H1 (cell line): ENCODE results near the gene MAPKAP1. TPM values are rescaled to one million over a fixed set of nuclear protein-coding genes. Genes with fewer than 3 reads are reported as not detected.

Source experiments
- CTCF ChIA-PET: fragments of 300-600 bp; sonication (Branson Sonifier 250); formaldehyde crosslinking; loops from one replicate; lab custom pipeline; 2021; ENCODE audit not compliant: partially characterized antibody; lab: Charles Lee
- POLR2A ChIA-PET: fragments of 300-600 bp; sonication (Branson Sonifier 250); formaldehyde crosslinking; loops from one replicate; lab custom pipeline; 2021; ENCODE audit warnings: inconsistent platforms; ENCODE audit not compliant: partially characterized antibody; lab: Charles Lee
- DNase-seq, 2 experiments: peaks; one replicate each; pipeline versions ENCODE4 v3.0.0 to v3.0.0-alpha.2; 2010 to 2022; ENCODE audit warnings: low spot score in 2 of 2, low read depth in 1 of 2, mixed read lengths in 1 of 2
- FAIRE-seq: peaks from 2 replicates; lab custom pipeline; 2011; peaks lifted over from hg19 to GRCh38; lab: Jason Lieb, UNC
- H2AFZ ChIP-seq: 2 replicates; pipeline ENCODE4 v1.8.1; 2012; ENCODE audit warnings: low read length, inconsistent platforms
- H2AK5ac ChIP-seq: 2 replicates; pipeline ENCODE4 v1.6.1; 2013; ENCODE audit warnings: low read depth, low read length
- H2BK120ac ChIP-seq: replicated peaks from 2 replicates; pipeline ENCODE3; 2013; ENCODE audit warnings: low read depth, low read length, inconsistent platforms
- H2BK12ac ChIP-seq: 2 replicates; pipeline ENCODE4 v1.6.1; 2013; ENCODE audit warnings: low read depth, low read length
- H2BK15ac ChIP-seq: 2 replicates; pipeline ENCODE4 v1.6.1; 2013; ENCODE audit warnings: low read length
- H2BK20ac ChIP-seq: 2 replicates; pipeline ENCODE4 v1.6.1; 2013; ENCODE audit warnings: low read length
- H2BK5ac ChIP-seq: 2 replicates; pipeline ENCODE4 v1.6.1; 2013; ENCODE audit warnings: low read depth, low read length
- H3K14ac ChIP-seq: 2 replicates; pipeline ENCODE4 v1.6.1; 2013; ENCODE audit warnings: inconsistent platforms; ENCODE audit not compliant: insufficient read length
- H3K18ac ChIP-seq: 2 replicates; pipeline ENCODE4 v1.6.1; 2013; ENCODE audit warnings: low read length; ENCODE audit errors: extremely low read depth
- H3K23ac ChIP-seq: 2 replicates; pipeline ENCODE4 v1.6.1; 2013; ENCODE audit warnings: inconsistent platforms; ENCODE audit not compliant: insufficient read length
- H3K23me2 ChIP-seq: 2 replicates; pipeline ENCODE4 v1.6.1; 2013; ENCODE audit warnings: low read depth, low read length
- H3K27ac ChIP-seq: 2 replicates; pipeline ENCODE4 v1.6.1; 2011; ENCODE audit warnings: low read depth, low read length, inconsistent platforms
- H3K27me3 ChIP-seq, 4 experiments: replicated peaks in 1 of 4; 1 replicate in 1 of 4; 2 replicates in 3 of 4; pipeline versions ENCODE4 v1.6.1 to v1.8.1; 2011 to 2013; ENCODE audit warnings: low read length in 3 of 4, mild to moderate bottlenecking in 3 of 4, inconsistent platforms in 2 of 4, mixed read lengths in 2 of 4, moderate library complexity in 1 of 4; ENCODE audit not compliant: control insufficient read depth in 3 of 4, insufficient read depth in 3 of 4; ENCODE audit errors: extremely low read depth in 1 of 4
- H3K36me3 ChIP-seq, 4 experiments: 2 replicates each; pipeline versions ENCODE4 v1.6.1 to v1.8.1; 2011 to 2013; ENCODE audit warnings: mild to moderate bottlenecking in 4 of 4, low read length in 3 of 4, moderate library complexity in 2 of 4, control low read depth in 1 of 4, inconsistent platforms in 1 of 4; ENCODE audit not compliant: insufficient read depth in 4 of 4, control insufficient read depth in 2 of 4
- H3K4ac ChIP-seq: replicated peaks from 2 replicates; pipeline ENCODE3; 2013; ENCODE audit warnings: low read length, low read depth, mixed read lengths, inconsistent platforms; ENCODE audit not compliant: insufficient read length
- H3K4me1 ChIP-seq, 4 experiments: replicated peaks in 1 of 4; 1 replicate in 1 of 4; 2 replicates in 3 of 4; pipeline versions ENCODE4 v1.6.1 to v1.8.1; 2011 to 2013; ENCODE audit warnings: low read length in 3 of 4, inconsistent platforms in 2 of 4, mixed read lengths in 1 of 4; ENCODE audit not compliant: insufficient read depth in 4 of 4, control insufficient read depth in 3 of 4
- H3K4me2 ChIP-seq, 2 experiments: 2 replicates each; pipeline versions ENCODE4 v1.6.1 to v1.8.1; 2011 to 2013; ENCODE audit warnings: low read depth in 2 of 2, low read length in 2 of 2, control low read depth in 1 of 2, inconsistent platforms in 1 of 2, mild to moderate bottlenecking in 1 of 2; ENCODE audit not compliant: insufficient read depth in 1 of 2
- H3K4me3 ChIP-seq, 4 experiments: fragments of 200-600, 300-600 bp in 1 of 4; sonication (generic), shearing (Covaris generic), sonication (Bioruptor Twin) in 1 of 4; 2 replicates each; pipeline versions ENCODE4 v1.5.1 to v1.8.1; 2011 to 2016; ENCODE audit warnings: low read length in 4 of 4, low read depth in 3 of 4, control low read depth in 2 of 4, inconsistent platforms in 2 of 4, mild to moderate bottlenecking in 2 of 4, mixed read lengths in 1 of 4, moderate library complexity in 1 of 4; ENCODE audit not compliant: insufficient read depth in 2 of 4; ENCODE audit errors: extremely low read depth in 1 of 4
- H3K56ac ChIP-seq: replicated peaks from 2 replicates; pipeline ENCODE3; 2013; ENCODE audit warnings: low read depth, mild to moderate bottlenecking, mixed read lengths, low read length, inconsistent platforms; ENCODE audit not compliant: insufficient read length
- H3K79me1 ChIP-seq: 2 replicates; pipeline ENCODE4 v1.6.1; 2013; ENCODE audit warnings: low read depth, low read length, control low read depth
- H3K79me2 ChIP-seq, 2 experiments: 2 replicates each; pipeline versions ENCODE4 v1.6.1 to v1.8.1; 2012 to 2013; ENCODE audit warnings: low read length in 2 of 2, mild to moderate bottlenecking in 2 of 2, inconsistent platforms in 1 of 2; ENCODE audit not compliant: insufficient read depth in 2 of 2, control insufficient read depth in 1 of 2
- H3K9ac ChIP-seq, 4 experiments: replicated peaks in 1 of 4; 1 replicate in 1 of 4; 2 replicates in 3 of 4; pipeline versions ENCODE4 v1.6.1 to v1.8.1; 2011 to 2013; ENCODE audit warnings: low read depth in 3 of 4, low read length in 3 of 4, control low read depth in 2 of 4, mild to moderate bottlenecking in 2 of 4, moderate library complexity in 2 of 4, inconsistent platforms in 1 of 4; ENCODE audit errors: extremely low read depth in 1 of 4
- H3K9me3 ChIP-seq, 2 experiments: 2 replicates each; pipeline versions ENCODE4 v1.6.1 to v1.8.1; 2012 to 2013; ENCODE audit warnings: mild to moderate bottlenecking in 2 of 2, moderate library complexity in 2 of 2, control low read depth in 1 of 2, inconsistent platforms in 1 of 2, low read depth in 1 of 2, low read length in 1 of 2, mixed read lengths in 1 of 2; ENCODE audit not compliant: insufficient read depth in 2 of 2
- H4K20me1 ChIP-seq, 2 experiments: replicated peaks in 1 of 2; 2 replicates each; pipeline versions ENCODE3 to v1.8.1; 2011 to 2013; ENCODE audit warnings: inconsistent platforms in 2 of 2, low read length in 2 of 2, mild to moderate bottlenecking in 1 of 2; ENCODE audit not compliant: insufficient read depth in 2 of 2, control insufficient read depth in 1 of 2
- H4K5ac ChIP-seq: 2 replicates; pipeline ENCODE4 v1.6.1; 2013; ENCODE audit warnings: low read length, low read depth, mixed read lengths, inconsistent platforms; ENCODE audit not compliant: insufficient read length
- H4K8ac ChIP-seq: 2 replicates; pipeline ENCODE4 v1.8.0; 2013; ENCODE audit warnings: mild to moderate bottlenecking, moderate library complexity, low read length, inconsistent platforms; ENCODE audit not compliant: insufficient read depth; ENCODE audit errors: extremely low read depth
- H4K91ac ChIP-seq: replicated peaks from 2 replicates; pipeline ENCODE3; 2013; ENCODE audit warnings: low read length, mixed read lengths, inconsistent platforms; ENCODE audit not compliant: insufficient read length
- ASH2L ChIP-seq: fragments of 200-600, 300-600 bp; sonication (generic); IDR thresholded peaks from one replicate; pipeline ENCODE4 v1.7.1; 2017; ENCODE audit warnings: low read length
- CBX8 ChIP-seq: fragments of 300-800, 300-1000 bp; sonication (generic); IDR thresholded peaks from 2 replicates; pipeline ENCODE4 v1.7.1; 2016; ENCODE audit warnings: low read depth, low read length, borderline replicate concordance
- CREB1 ChIP-seq: IDR thresholded peaks from 2 replicates; pipeline ENCODE4 v1.6.1; 2012; ENCODE audit warnings: inconsistent platforms
- CTBP2 ChIP-seq: IDR thresholded peaks from 2 replicates; pipeline ENCODE4 v1.7.0; 2011; ENCODE audit warnings: borderline replicate concordance, mild to moderate bottlenecking, moderate library complexity, mixed read lengths, low read length; ENCODE audit not compliant: insufficient read depth, insufficient read length
- E2F6 ChIP-seq: IDR thresholded peaks from 2 replicates; pipeline ENCODE4 v1.6.1; 2012; ENCODE audit warnings: inconsistent platforms
- KDM1A ChIP-seq: fragments of 200-600, 300-600 bp; sonication (generic); IDR thresholded peaks from 2 replicates; pipeline ENCODE4 v1.7.1; 2016; ENCODE audit warnings: mild to moderate bottlenecking, low read length, borderline replicate concordance
- MAFK ChIP-seq: IDR thresholded peaks from 2 replicates; pipeline ENCODE4 v1.6.1; 2012; ENCODE audit warnings: low read depth, mild to moderate bottlenecking, improper control_type of control experiment, low read length
- PHF8 ChIP-seq: fragments of 200-600 bp; sonication (generic); conservative IDR thresholded peaks from 2 replicates; pipeline ENCODE4 v1.7.1; 2012; ENCODE audit warnings: low read depth, mild to moderate bottlenecking, inconsistent platforms, low read length, moderate library complexity
- POLR2AphosphoS5 ChIP-seq: IDR thresholded peaks from 2 replicates; pipeline ENCODE4 v1.6.1; 2011; ENCODE audit warnings: low read depth, low read length
- RNF2 ChIP-seq: fragments of 200-900, 300-1000 bp; sonication (generic); IDR thresholded peaks from 2 replicates; pipeline ENCODE4 v1.7.1; 2016; ENCODE audit warnings: borderline replicate concordance, low read depth, mild to moderate bottlenecking, antibody characterized with exemption, low read length; ENCODE audit not compliant: poor library complexity, severe bottlenecking; ENCODE audit errors: missing control alignments
- SIRT6 ChIP-seq: IDR thresholded peaks from one replicate; pipeline ENCODE4 v1.7.1; 2012; ENCODE audit warnings: low read length, inconsistent platforms
- SP4 ChIP-seq: IDR thresholded peaks from 2 replicates; pipeline ENCODE4 v1.6.1; 2012; ENCODE audit warnings: low read length, inconsistent platforms
- TAF7 ChIP-seq: optimal IDR thresholded peaks from 2 replicates; pipeline ENCODE3; 2011; ENCODE audit warnings: low read depth, mild to moderate bottlenecking, inconsistent platforms, low read length, moderate library complexity, borderline replicate concordance
- YY1 ChIP-seq: IDR thresholded peaks from 2 replicates; pipeline ENCODE4 v1.6.1; 2011; ENCODE audit warnings: low read depth, mild to moderate bottlenecking, low read length
- WGBS, 2 experiments: shearing (Covaris generic) in 1 of 2; methylation state at CpG; one replicate each; pipeline versions ENCODE4 v1.1.6 to v1.1.7; 2013 to 2015; ENCODE audit warnings: low lambda C conversion rate in 2 of 2, mixed read lengths in 2 of 2, inconsistent platforms in 1 of 2, low coverage in 1 of 2, missing lambda C conversion rate in 1 of 2; ENCODE audit not compliant: insufficient replicate concordance in 2 of 2, insufficient coverage in 1 of 2, insufficient read length in 1 of 2; ENCODE audit errors: extremely low coverage in 1 of 2, missing lambda C conversion rate in 1 of 2; 5-methylcytosine and 5-hydroxymethylcytosine counted together
- polyA plus RNA-seq, 7 experiments: library from polyadenylated mRNA; depleted of rRNA in 3 of 7; stranded (reverse) in 5 of 7; unstranded in 2 of 7; fragments of >200 nt in 5 of 7; fragments of 200-250 nt in 2 of 7; gene quantifications; 1 replicate in 5 of 7; 2 replicates in 1 of 7; 4 replicates in 1 of 7; pipeline versions ENCODE4 v1.2.1 to v1.2.3, GENCODE V29; 2011 to 2013; ENCODE audit warnings: missing spikeins in 2 of 7, mixed read lengths in 2 of 7
- total RNA-seq: library from RNA; stranded (reverse); fragmentation: NEBNext Ultra II Directional; extraction: Animal tissue kit (Norgen Biotek cat#: 25700); gene quantifications from 2 replicates; pipeline ENCODE4 v1.2.1, GENCODE V29; 2021

MAPKAP1 gene
- total and polyA plus RNA-seq, 2 of the 8 experiments (the other 6 are each of a cell fraction or from before 2014, with no cell fraction given): 79.2 to 140 TPM

DNA sequence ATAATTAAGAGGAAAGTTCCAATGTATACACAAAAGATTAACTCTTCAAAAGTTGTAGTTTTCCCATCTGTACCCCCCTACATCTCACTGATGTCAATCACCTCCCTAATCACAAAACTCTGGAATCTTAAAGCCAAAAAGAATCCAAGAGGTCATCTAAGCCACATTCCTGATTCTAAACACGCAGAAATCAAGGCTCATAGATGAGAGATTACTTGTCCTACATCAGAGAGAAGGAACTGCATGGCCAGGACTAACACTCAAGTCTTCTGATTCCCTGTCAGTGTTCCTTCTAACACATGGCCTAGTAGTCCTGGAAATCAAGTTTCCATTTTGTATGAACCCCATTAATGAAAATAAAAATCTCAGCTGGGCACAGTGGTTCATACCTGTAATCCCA, 58.7 kb downstream of the MAPKAP1 start:
- H3K56ac ChIP-seq: no peak overlapping the region
- ChIA-PET POLR2A (interaction anchor here (0.7 kb wide), 1 partner anchor 1005 kb away, joined by 3 read pairs; no protein-coding TSS in a partner anchor), CTCF (no interaction called here)
- H3K9ac ChIP-seq: no peak overlapping the region
- 94% methylated on average over 1 of the region's 1 CpG; no CpG with 5 or more reads in 1 of the 2 experiments for WGBS, 2 experiments
- H3K4me1 ChIP-seq: peaks cover 5 to 29% (median 23%) of the 10 kb centered on the region in 4 experiments; a peak in 6 of 7 replicates
- peaks cover 2% of the 10 kb centered on the region; the same call in 1 of the 2 replicates for H3K79me1 ChIP-seq
- H2BK15ac ChIP-seq: no peak overlapping the region
- no peaks in the 10 kb centered on the region for H3K27me3 ChIP-seq
- no peak overlapping the region for H2AFZ ChIP-seq
- no peak overlapping the region for H3K23ac ChIP-seq
- no peak overlapping the region for H2BK5ac ChIP-seq
- H4K91ac ChIP-seq: no peak overlapping the region
- peaks cover 0 to 81% of the 10 kb centered on the region in 2 experiments; a peak in 2 of 4 replicates for H3K79me2 ChIP-seq
- no peak overlapping the region for H3K14ac ChIP-seq
- H4K20me1 ChIP-seq: no peaks in the 10 kb centered on the region
- H4K5ac ChIP-seq: no peak overlapping the region
- no peak overlapping the region for H3K27ac ChIP-seq
- H3K18ac ChIP-seq: no peak overlapping the region
- H4K8ac ChIP-seq: no peak overlapping the region
- no peak overlapping the region for H2BK20ac ChIP-seq
- no peak overlapping the region for H3K4me3 ChIP-seq
- no peak for DNase-seq
- no peak overlapping the region for H2AK5ac ChIP-seq
- H3K36me3 ChIP-seq: no peaks in the 10 kb centered on the region
- H2BK120ac ChIP-seq: no peak overlapping the region
- no peak for FAIRE-seq
- no peak overlapping the region for H2BK12ac ChIP-seq
- no peak overlapping the region for H3K4me2 ChIP-seq
- no peaks in the 10 kb centered on the region for H3K9me3 ChIP-seq
- no peak overlapping the region for H3K4ac ChIP-seq
- H3K23me2 ChIP-seq: no peaks in the 10 kb centered on the region
- TF ChIP-seq YY1 (no peak), MAFK (no peak), PHF8 (no peak), RNF2 (no peak), KDM1A (no peak), CTBP2 (no peak), CBX8 (no peak), TAF7 (no peak), ASH2L (no peak), SP4 (no peak), POLR2AphosphoS5 (no peak), SIRT6 (no peak), E2F6 (no peak), CREB1 (no peak)
